HG03521 (cell line): Measurements from ENCODE around the gene FMN2.

Experiments
- ATAC-seq: cut with Tn5 transposase; IDR thresholded peaks from one replicate; pipeline ENCODE4 v1.9.1; 2021; ENCODE audit warnings: mild to moderate bottlenecking, moderate library complexity; ENCODE audit not compliant: unreplicated experiment

FMN2 gene

DNA sequence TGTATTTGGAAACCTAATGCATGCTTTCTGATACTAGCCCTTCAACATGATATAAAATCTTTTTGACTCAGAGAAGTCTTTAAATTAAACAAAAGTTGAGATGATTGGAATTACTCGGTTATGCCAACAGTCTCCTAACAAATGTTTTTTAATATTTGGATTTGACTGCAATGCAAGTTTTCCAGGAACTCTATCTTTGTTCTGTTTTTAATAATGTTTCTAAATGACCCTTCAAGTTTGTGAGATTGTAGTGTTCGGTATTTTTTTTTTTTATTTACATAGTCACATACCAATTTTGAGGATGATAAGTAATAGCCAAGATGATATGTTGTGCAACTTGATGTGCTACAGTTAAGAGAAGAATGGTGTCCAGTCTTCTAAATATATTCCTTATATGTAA is 258.0 kb downstream of the FMN2 start:
- ATAC-seq: no peak

DNA sequence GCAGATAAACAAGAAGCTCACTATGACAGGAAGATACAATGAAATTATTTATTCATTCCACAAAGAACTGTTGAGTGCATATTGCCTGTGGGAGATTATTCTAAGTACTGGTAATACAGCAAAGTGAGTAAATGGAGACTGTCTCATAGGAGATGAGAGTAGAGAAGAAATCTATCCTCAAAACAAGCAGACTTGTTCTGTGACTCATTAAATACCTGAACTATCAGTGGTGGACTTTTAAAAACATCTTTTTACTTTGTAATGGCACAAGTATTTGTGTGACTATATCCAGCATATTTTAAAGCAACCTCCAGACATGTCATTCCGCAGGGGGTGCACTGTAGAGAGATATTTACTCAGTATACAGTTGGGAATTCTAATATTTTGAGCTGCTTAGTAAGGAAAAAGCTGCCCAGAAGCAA is 259.2 kb downstream of the FMN2 start:
- ATAC-seq: no peak

DNA sequence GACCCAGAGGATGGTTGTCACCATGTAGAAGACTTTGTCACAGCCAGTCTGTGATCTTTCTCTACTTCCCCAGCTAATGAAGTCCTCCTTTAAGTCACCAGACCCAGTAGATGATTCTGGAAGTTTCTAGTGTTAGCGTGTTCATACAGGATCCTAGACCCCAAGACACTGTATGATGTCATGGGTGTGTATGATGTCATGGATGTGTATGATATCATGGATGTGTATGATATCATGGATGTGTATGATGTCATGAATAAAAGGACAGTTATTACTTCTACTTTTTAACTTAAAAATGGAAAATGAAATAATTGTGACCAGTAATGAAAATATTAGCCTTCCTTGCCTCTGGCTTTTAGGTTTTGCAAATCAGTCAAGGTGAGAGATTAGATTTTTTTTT is 260.0 kb downstream of the FMN2 start:
- ATAC-seq: no peak

DNA sequence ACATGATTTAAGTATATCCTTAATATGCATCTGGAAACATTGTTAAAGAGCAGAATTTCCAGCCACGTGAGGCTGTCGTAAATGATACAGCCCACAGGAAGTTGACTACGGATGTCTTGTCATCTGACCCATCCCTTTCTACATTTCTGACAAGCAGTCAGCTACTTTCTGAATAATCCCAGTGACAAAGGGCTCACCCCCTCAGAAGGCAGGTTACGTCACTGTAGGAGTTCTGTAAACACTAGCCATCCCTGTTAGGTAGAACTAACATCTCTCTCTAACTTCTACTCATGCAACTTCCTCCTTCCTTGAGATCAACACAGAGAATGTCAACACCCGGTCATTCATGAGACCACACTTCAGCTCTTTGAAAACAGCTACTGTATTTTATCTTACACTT is 261.1 kb downstream of the FMN2 start:
- no peak for ATAC-seq

DNA sequence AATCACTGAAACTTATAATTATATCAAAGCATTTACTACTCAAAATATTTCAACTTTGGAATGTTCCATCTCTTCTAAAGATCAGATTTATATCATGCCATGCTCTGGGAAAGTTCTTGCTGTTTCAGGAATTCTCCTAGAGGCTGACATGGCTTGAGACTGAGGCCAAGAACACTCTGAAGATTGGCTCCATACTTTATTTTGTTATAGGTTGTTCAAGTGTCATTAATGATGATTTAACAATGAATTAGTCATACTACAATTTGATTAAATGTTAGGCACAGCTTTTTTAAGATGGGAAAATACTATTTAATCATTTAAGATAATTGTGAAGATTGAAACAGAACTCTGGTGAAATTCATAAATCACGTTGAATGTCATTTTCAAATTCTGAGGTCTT is 264.9 kb downstream of the FMN2 start:
- no peak for ATAC-seq

DNA sequence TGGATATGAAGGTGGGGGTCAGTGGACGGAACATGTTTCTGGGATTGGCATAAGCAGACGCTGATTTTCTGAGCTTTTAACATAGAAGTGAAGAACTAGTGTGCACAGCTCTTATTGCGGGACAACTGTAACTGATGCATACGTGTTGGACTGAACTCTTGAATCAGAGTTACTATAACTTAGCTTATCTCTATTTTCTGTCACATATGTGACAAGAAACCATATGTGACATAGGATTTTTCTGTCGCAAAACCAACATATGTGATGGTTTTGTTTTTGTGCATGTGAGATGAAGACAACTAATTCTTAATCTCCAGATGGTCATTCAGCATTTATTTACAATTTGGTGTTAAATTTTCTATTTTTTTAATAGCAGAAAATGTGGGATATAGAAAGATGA is 270.4 kb downstream of the FMN2 start:
- no peak for ATAC-seq

DNA sequence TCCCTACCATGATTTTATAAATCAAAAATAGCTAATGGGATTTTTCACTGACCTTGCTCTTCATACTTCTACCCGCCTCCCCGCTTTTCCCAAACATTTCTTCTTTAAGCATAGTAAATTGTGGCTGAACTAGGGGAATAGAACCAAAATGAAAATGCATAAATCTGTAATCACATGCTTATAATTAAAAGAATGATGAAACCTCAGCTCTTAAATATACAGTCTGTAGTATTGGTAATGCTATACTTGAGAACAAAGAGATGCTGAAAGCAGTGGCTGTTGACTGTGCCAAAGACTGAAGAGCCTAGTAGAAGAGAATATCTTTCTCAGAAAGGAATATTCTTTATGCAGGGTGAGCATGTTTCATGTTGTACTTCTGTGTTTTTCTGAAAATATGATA is 271.1 kb downstream of the FMN2 start:
- no peak for ATAC-seq

DNA sequence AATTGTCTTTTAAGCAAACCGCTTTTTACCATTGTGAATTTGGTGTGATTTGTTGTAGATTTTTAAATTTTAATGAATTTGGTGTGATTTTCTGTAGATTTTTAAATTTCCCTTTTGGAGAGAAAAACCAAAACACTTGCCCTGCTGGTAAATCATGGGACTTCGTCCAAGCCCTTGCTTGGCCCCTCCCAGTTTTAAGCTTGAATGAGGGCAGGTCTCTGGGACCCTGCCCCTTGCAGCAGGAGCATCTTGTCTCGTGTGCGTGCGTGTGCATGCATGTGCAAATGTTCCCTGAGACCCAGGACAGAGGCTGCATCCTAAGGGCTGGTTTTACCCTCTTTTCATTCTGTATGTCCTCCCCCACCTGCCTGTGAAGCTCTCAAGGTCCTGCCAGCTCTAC is 271.6 kb downstream of the FMN2 start:
- ATAC-seq: no peak

DNA sequence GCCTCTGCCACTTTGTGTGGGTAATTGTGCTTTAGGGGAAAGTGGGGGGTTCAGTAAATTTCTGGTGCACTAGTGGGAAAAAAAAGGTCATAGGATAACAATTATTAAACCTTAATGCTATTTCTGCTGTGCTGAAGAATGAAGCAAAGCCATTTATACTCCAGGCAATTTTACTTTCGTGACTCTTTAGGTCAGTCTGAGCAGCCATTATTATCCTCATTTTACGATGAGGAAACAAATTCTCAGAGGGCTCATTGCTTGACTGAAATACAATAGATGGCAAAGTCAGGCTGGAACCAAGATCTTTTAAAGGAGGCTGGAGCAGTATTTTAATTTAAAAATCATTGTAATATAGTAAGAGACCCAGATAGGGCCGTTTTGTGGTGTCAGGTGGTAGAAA is 272.2 kb downstream of the FMN2 start:
- ATAC-seq: no peak

DNA sequence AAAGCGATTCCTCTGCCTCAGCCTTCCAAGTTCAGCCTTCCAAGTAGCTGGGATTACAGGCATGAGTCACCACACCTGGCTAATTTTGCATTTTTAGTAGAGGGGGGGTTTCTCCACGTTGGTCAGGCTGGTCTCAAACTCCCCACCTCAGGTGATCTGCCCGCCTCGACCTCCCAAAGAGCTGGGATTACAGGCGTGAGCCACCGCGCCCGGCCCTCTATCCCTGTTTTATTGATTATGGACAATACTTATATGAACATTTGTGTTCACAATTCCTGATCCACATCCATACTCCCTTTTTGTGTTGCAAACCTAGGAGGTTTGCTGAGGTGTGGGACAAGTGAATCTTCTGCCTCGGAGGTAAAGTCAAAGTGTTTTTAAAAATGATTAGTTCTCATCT is 275.0 kb downstream of the FMN2 start:
- ATAC-seq: no peak

DNA sequence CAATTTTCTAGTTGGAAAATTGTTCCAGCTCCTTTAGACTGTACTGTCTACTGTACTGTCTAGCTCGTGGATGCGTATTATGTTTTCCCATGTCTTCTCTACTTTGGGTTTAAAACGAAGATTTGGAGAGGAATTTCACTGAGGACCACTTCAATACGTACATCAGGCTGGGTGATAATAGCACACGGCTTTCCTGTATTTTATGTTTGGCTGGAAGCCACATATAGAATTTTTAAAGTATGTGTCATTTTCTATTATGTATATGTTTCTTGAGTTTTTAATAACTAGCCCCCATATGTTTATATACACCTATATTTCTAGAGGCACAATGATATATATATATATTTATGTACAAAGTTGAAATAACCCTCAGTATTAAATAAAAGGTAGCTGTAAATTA is 293.9 kb downstream of the FMN2 start:
- ATAC-seq: no peak

DNA sequence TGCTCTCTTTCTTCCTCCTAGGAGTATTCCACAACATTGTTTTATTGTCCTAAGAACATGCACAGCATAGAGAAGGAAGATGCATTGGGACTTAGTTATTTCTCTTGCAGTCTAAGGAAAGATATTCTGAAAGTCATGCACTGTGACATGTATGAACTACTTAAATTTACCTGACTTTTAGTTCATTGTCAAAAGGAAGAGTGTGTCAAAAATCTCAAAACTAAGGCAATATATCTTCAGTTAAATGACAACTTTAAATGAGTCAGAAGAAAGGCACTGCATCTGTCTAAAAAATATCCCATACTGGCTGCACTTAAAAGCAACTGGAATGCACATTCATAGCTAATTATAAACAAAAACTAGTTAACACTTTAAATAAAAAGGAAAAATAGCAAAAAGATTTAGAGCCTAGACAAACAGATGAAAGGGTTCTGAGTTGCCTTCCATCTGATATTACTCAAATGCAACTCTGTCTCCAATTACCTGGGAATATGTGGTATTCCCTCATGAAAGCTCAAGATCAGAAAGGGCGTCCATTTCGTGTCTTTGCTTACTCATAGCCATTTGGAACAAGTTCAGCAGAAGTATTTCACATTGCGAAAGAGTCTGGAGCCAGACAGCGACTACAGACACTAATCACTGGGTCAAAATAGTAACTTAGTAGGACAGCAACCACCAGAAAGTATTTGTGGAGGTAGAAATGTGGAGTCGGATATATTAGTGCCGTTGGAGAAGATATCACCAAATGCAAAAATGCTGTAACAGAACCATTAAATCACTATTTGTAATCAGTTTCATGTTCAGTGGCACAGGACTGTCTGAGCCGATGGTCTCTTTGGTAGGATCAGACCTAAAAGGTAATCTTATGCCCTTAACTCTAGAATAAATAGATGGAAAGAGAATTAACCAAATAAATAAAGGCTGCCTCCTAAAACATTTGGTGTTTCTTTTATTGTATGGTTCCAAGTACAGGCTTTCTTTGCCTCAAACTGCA is 294.6 kb downstream of the FMN2 start:
- no peak for ATAC-seq

DNA sequence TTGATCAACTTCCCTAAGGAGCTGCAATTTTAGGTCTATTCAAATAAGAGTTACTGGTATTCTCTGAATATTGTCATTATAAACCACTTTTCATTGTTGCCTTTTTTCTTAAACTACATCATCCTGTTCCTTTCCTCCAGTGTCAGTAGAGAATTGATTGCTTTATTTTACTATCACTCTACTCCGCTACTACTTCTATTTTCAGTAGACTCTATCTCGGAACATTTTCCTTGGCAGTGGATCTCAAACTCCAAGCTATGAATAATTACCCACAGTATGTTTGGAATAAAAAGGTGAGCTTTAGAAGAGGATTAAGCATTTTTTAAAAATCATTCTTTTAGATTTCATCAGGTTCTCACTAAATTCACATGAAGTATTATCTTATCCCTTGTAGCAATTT is 295.4 kb downstream of the FMN2 start:
- ATAC-seq: no peak

DNA sequence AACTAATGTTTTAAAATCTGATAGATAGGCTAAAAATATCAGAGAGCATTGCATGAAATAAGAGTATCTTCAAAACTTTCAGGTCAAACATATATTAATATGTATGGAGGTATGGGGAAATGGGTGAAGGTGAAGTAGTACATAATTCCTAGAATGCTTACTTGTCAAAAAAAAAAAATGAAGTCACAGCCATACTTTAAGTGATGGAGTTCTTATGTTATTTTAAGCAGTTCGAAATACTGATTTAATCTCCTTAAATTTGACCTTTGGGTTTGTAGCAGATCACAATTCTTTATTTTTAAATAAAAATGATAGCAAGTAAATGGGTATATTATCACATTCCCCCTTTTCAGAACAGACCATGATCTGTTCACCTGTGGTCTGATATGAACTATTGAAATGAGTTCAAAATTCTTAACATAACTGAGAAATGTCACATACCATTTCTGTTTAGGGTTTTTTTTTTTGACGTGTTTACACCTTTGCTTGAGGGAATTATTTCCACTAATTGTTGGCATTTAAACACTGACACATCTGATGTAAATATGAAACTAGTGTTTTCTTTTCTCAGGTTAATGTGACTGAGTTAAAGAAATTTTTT is 300.1 kb downstream of the FMN2 start:
- no peak for ATAC-seq

DNA sequence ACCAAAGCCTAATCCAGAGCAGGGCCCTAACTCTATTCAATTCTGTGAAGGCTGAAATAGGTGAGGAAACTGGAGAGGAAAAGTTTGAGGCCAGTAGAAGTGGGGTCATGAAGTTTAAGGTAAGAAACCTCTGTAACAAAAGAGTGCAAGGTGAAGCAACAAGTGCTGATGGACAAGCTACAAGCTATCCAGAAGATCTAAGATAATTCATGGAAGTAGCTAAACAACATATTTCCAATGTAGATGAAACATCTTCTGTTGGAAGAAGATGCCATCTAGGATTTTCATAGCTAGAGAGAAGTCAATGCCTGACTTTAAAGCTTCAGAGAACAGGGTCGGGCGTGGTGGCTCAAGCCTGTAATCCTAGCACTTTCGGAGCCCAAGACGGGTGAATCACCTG is 302.7 kb downstream of the FMN2 start:
- no peak for ATAC-seq

DNA sequence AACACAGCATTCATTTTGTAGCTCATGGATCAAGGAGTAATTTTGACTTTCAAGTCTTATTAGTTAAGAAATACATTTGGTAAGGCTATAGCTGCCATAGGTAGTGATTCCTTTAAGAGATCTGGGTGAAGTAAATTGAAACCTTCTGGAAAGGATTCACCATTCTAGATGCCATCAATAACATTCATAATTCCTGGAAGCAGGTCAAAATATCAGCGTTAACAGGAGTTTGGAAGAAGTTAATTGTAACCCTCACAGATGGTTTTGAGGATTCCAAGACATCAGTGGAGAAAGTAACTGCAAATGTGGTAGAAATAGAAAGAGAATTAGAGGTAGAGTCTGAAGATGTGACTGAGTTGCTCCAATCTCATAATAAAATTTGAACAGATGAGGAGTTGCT is 303.7 kb downstream of the FMN2 start:
- ATAC-seq: no peak

DNA sequence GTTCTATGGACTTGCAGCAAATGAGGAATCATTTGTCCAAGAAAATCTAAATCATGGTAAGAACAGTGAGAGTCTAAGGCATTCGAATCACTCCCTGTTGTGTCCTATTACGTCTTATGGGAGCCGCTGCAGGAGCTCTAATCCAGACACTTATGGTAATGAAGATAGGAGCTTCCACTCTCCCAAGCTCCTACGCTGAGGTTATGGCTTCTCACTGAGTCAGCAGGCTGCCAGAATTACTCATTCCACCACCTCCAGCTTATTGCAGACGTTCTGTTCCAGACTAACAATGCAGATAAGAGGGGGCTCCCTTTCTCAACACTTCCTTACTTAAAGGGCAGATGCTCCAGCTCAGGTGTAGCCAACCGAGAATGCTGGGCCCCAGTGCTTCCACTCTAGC is 307.7 kb downstream of the FMN2 start:
- no peak for ATAC-seq

DNA sequence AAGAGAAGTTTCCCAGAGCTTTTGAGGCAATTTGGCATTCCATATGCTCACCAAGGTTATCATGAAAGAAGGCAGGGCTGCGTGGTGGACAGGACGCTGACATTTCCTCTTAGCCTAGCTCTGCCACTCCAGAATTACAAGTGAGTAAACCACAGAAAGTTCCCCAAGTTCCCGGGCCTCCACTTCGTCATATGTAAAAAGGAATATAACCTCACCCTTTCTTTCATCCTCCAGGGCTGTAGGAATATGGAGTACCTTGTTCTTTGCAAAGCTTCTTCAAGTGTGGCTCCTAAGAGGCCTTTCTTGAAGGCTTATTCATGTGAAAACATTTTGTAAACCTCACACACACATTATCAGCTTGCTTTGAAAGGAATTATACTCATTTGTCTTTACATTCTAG is 310.0 kb downstream of the FMN2 start:
- ATAC-seq: no peak

DNA sequence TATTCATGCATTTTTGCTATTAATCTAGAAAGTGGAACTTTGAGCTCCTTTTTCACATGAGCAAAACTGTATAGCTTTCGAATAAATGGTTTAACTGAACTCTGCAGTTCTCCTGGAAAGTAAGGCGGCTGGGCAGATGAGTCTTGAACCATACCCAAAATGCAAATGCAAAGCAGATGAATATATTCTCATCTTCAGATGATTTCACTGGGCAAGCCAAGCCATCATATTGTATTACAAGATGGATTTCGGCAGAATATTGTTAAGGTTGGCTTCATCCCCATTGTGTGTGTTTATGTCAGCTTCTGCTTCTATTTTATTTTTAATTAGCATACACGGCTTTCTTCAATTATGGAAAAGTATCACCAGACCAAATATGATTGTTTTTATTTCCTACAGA is 310.6 kb downstream of the FMN2 start:
- no peak for ATAC-seq

DNA sequence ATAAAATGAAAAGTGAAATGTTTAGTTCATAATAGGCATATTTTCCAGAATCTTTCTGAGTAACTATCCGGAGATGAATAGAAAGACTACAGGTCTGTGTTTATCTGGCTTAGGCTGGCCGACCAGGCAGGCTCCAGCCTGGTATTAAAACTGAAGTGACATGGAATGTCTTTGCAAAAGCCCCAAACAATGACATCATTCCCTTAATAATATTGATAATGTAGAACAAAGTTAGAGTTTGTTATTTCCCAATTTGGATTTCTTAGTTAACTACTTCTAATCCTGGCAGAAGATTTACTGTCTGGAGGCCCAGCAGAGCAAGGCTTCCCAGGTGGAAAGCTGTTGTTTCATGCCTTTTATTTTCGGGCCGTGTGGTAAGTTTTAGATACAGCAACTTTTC is 312.6 kb downstream of the FMN2 start:
- no peak for ATAC-seq

DNA sequence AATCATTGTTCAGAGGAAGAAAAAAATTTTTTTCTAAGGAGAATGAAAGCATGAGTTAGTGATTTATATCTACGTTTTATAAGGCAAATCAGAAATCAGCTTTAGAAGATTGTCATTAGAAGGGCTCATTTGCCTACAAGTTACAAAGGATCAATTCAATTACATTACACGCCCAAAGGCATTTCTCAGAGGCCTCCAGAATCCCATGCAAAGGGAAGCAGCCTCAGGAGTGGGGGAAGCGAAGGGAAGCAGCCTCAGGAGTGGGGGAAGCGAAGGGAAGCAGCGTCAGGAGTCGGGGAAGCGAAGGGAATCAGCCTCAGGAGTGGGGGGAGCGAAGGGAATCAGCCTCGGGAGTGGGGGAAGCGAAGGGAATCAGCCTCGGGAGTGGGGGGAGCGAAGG is 314.1 kb downstream of the FMN2 start:
- ATAC-seq: no peak

DNA sequence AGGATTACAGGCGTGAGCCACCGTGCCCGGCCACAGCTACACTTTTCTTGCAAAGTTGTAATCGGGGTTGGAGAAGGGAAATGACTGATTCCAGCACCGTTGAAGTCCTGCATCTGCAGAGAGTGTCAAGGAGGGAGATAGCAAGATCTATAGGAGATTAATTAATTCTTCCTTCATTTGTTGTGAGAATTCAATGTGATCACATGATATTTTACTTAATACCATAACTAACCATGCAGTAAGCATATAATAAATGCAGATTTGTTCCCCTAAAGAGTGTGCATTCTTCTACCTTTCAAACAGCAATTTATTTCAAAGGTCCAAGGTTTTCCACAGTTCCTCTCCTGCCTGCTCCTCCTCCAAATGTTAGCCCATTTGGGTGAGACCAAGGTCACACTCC is 315.7 kb downstream of the FMN2 start:
- no peak for ATAC-seq

DNA sequence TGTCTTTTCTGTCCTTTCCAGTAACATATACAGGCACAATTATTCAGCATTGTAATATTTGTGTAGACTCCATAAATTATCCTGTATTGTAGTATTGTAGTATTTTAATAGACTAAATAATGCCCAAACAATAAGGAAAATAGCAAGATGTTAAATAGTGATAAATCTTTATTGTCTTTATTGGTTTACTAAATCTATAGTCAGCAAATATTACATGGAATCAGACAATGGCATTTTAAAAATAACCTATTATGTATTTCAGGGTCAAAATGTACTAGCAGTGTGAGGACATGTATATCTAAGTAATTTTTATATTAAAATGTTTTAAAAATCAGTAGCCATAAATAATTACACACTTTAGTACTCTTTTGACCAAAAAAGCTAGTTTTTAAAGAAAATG is 317.9 kb downstream of the FMN2 start:
- no peak for ATAC-seq
